ENCODE results near the gene PDE4D. TPM values are rescaled to one million over a fixed set of nuclear protein-coding genes. Genes with fewer than 3 reads are reported as not detected.
A peak's percentile ranks its signal among the peaks of the same experiment; 100 is the strongest.

The PDE4D gene
- total RNA-seq, 2 experiments from 2014 or later, result 0.50 to 0.51 TPM

GRCh38 chr5:59548807-59549357 is 344.6 kb downstream of the PDE4D start:
- Histone ChIP-seq H3K79me2 (ENCODE audit: insufficient read depth, low read depth, low read length) (no peaks in the 10 kb centered on the region), H2AFZ (ENCODE audit: low read length) (no peak overlapping the region), H3K4me3 (ENCODE audit: low read depth, low read length, poor library complexity, severe bottlenecking) (no peak overlapping the region), H3K4me1 (ENCODE audit: insufficient read depth, low read length, poor library complexity, severe bottlenecking) (no peaks in the 10 kb centered on the region), H3K9me3 (ENCODE audit: low read length) (no peaks in the 10 kb centered on the region), H3K4me2 (ENCODE audit: low read length) (no peak overlapping the region), H3K36me3 (ENCODE audit: insufficient read depth, low read length) (no peaks in the 10 kb centered on the region), H4K20me1 (ENCODE audit: insufficient read depth, low read length) (no peaks in the 10 kb centered on the region), H3K9me2 (ENCODE audit: insufficient read depth, low read length) (no peaks in the 10 kb centered on the region), H3K27ac (ENCODE audit: low read depth, low read length, poor library complexity, severe bottlenecking) (no peak overlapping the region)
- no peak for DNase-seq (ENCODE audit: low spot score)
- ChIA-PET CTCF (ENCODE audit: unreplicated experiment) (interaction anchor here (0.5 kb wide), 1 partner anchor 1150 kb away, joined by 3 read pairs; no protein-coding TSS in a partner anchor), POLR2A (interaction anchor here (1.1 to 1.4 kb wide), 3 partner anchors 11 to 26 kb away, joined by 3 to 4 read pairs (median 3); no protein-coding TSS in a partner anchor)
- no TSS peak for BruUV-seq (replicated peaks)
- TF ChIP-seq CTCF (conservative IDR thresholded peaks at IDR 0.05; ENCODE audit: low read length) (no peak), EZH2phosphoT487 (IDR thresholded peaks at IDR 0.05; ENCODE audit: borderline replicate concordance, low read depth, low read length) (no peak)
- intact Hi-C loops (cut with micrococcal nuclease; ENCODE audit: unreplicated experiment), result no loop called here

GRCh38 chr5:59547731-59548130 is 345.8 kb downstream of the PDE4D start:
- POLR2A ChIA-PET, result interaction anchor here (0.7 to 1.4 kb wide), 3 partner anchors 10 to 114 kb away, joined by 3 to 4 read pairs (median 4); no protein-coding TSS in a partner anchor

More at GRCh38 chr5:59547731-59548130, 345.8 kb downstream of the PDE4D start:
- no peak for TF ChIP-seq CTCF (conservative IDR thresholded peaks at IDR 0.05; ENCODE audit: low read length)
- no peak for TF ChIP-seq EZH2phosphoT487 (IDR thresholded peaks at IDR 0.05; ENCODE audit: borderline replicate concordance, low read depth, low read length)
- no peak for DNase-seq (ENCODE audit: low spot score)
- CTCF ChIA-PET (ENCODE audit: unreplicated experiment), result no interaction called here
- no peaks in the 10 kb centered on the region for H3K9me3 ChIP-seq (ENCODE audit: low read length)
- H3K79me2 ChIP-seq (ENCODE audit: insufficient read depth, low read depth, low read length), result no peaks in the 10 kb centered on the region
- no peak overlapping the region for H3K27ac ChIP-seq (ENCODE audit: low read depth, low read length, poor library complexity, severe bottlenecking)
- peak overlapping the region; percentile 21; the same call in 1 of the 2 replicates for H2AFZ ChIP-seq (ENCODE audit: low read length)
- H3K36me3 ChIP-seq (ENCODE audit: insufficient read depth, low read length), result no peaks in the 10 kb centered on the region
- no peaks in the 10 kb centered on the region for H4K20me1 ChIP-seq (ENCODE audit: insufficient read depth, low read length)
- H3K9me2 ChIP-seq (ENCODE audit: insufficient read depth, low read length), result no peaks in the 10 kb centered on the region
- H3K4me2 ChIP-seq (ENCODE audit: low read length), result no peak overlapping the region
- no TSS peak for BruUV-seq (replicated peaks)
- H3K4me3 ChIP-seq (ENCODE audit: low read depth, low read length, poor library complexity, severe bottlenecking), result no peak overlapping the region
- intact Hi-C loops (cut with micrococcal nuclease; ENCODE audit: unreplicated experiment), result no loop called here
- no peaks in the 10 kb centered on the region for H3K4me1 ChIP-seq (ENCODE audit: insufficient read depth, low read length, poor library complexity, severe bottlenecking)
